ENCODE results near the gene BLID.

DNA sequence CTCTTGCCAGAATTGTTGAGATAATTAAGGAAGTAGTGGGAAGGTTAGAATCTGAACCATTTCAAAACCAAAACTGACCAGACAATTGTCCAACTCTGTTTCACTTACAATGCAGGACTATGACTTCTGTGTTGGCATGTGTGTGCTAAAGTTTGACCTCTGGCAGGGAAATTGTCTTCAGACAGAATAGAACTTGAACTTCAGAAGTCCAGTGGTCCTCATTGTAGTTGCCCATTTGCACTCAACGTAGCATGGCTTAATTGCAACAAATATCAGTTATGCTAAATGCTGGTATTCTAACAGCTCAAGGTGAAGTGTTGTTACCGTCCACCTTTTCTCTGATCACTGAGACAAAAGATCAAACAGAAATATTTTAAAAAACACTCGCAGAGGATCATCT is 47.2 kb downstream of the BLID start:
- TF ChIP-seq, protein P1, sequence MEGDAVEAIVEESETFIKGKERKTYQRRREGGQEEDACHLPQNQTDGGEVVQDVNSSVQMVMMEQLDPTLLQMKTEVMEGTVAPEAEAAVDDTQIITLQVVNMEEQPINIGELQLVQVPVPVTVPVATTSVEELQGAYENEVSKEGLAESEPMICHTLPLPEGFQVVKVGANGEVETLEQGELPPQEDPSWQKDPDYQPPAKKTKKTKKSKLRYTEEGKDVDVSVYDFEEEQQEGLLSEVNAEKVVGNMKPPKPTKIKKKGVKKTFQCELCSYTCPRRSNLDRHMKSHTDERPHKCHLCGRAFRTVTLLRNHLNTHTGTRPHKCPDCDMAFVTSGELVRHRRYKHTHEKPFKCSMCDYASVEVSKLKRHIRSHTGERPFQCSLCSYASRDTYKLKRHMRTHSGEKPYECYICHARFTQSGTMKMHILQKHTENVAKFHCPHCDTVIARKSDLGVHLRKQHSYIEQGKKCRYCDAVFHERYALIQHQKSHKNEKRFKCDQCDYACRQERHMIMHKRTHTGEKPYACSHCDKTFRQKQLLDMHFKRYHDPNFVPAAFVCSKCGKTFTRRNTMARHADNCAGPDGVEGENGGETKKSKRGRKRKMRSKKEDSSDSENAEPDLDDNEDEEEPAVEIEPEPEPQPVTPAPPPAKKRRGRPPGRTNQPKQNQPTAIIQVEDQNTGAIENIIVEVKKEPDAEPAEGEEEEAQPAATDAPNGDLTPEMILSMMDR (conservative IDR thresholded peaks at IDR 0.05 in 1 of 2, IDR thresholded peaks at IDR 0.05 in 1 of 2; ENCODE audit: extremely low read depth in 1 of 2, insufficient read depth in 1 of 2, low read depth in 1 of 2, low read length in 2 of 2) = no peak
- TF ChIP-seq EZH2 (IDR thresholded peaks at IDR 0.05; ENCODE audit: borderline replicate concordance, low read length) = no peak
